HG03439 (cell line): ENCODE results near the gene ZMYND10.
A peak's percentile ranks its signal among the peaks of the same experiment; 100 is the strongest.

Experiments
- ATAC-seq: cut with Tn5 transposase; IDR thresholded peaks from one replicate; pipeline ENCODE4 v1.9.1; 2021; ENCODE audit warnings: mild to moderate bottlenecking, moderate library complexity; ENCODE audit not compliant: unreplicated experiment

The ZMYND10 gene

GRCh38 chr3:50327129-50327528, 18.4 kb downstream of the ZMYND10 start:
- ATAC-seq = no peak

- no peak for ATAC-seq
Observed at GRCh38 chr3:50326182-50326541, 19.4 kb downstream of the ZMYND10 start.

GRCh38 chr3:50325497-50326181, 19.9 kb downstream of the ZMYND10 start:
- ATAC-seq = no peak

GRCh38 chr3:50325113-50325480, 20.4 kb downstream of the ZMYND10 start:
- no peak for ATAC-seq

- no peak for ATAC-seq
Observed at GRCh38 chr3:50324351-50325112, 21.0 kb downstream of the ZMYND10 start.

GRCh38 chr3:50323614-50324199, 21.8 kb downstream of the ZMYND10 start:
- ATAC-seq = no peak

- ATAC-seq = no peak
Observed at GRCh38 chr3:50323092-50323600, 22.4 kb downstream of the ZMYND10 start.

GRCh38 chr3:50322386-50323091, 23.0 kb downstream of the ZMYND10 start, which contains the start of gene HYAL2:
Gene HYAL2, minus strand, starts transcription at chr3:50322745. Its CDS starts 2,256 bp downstream, at chr3:50320489.
- ATAC-seq = no peak

- ATAC-seq = no peak
Observed at GRCh38 chr3:50322115-50322385, 23.5 kb downstream of the ZMYND10 start.

GRCh38 chr3:50321336-50322114, 24.0 kb downstream of the ZMYND10 start:
- ATAC-seq = peak; percentile 80

- ATAC-seq = peak; percentile 38
Observed at GRCh38 chr3:50320853-50321335, 24.6 kb downstream of the ZMYND10 start.

- no peak for ATAC-seq
Observed at GRCh38 chr3:50319894-50320625, 25.5 kb downstream of the ZMYND10 start.

GRCh38 chr3:50319181-50319893, 26.2 kb downstream of the ZMYND10 start:
- no peak for ATAC-seq

- no peak for ATAC-seq
Observed at GRCh38 chr3:50318615-50319014, 26.9 kb downstream of the ZMYND10 start.

- no peak for ATAC-seq
Observed at GRCh38 chr3:50318163-50318562, 27.4 kb downstream of the ZMYND10 start.

GRCh38 chr3:50317300-50317699, 28.2 kb downstream of the ZMYND10 start:
- ATAC-seq = no peak

- ATAC-seq = no peak
Observed at GRCh38 chr3:50316657-50317242, 28.8 kb downstream of the ZMYND10 start.

GRCh38 chr3:50314816-50315215, 30.7 kb downstream of the ZMYND10 start:
- ATAC-seq = no peak

GRCh38 chr3:50314342-50314741, 31.2 kb downstream of the ZMYND10 start:
- no peak for ATAC-seq
